Neural crest cell (in vitro differentiated cells): ENCODE data around the gene KCTD5. TPM values are rescaled to one million over a fixed set of nuclear protein-coding genes. Genes with fewer than 3 reads are reported as not detected.

ENCODE experiments used
- DNase-seq: peaks from one replicate; pipeline ENCODE4 v3.0.0; 2021; ENCODE audit warnings: low read depth, mixed read lengths, low spot score
- H3K27ac Mint-ChIP-seq: one replicate; pipeline ENCODE4 v1.8.0; 2021; ENCODE audit warnings: mild to moderate bottlenecking, mixed read lengths; ENCODE audit not compliant: unreplicated experiment
- H3K27me3 Mint-ChIP-seq: 2 replicates; pipeline ENCODE4 v1.8.0; 2021; ENCODE audit warnings: low read depth, mild to moderate bottlenecking, mixed read lengths
- H3K36me3 Mint-ChIP-seq: 2 replicates; pipeline ENCODE4 v1.8.0; 2021; ENCODE audit warnings: low read depth, mild to moderate bottlenecking, mixed read lengths
- H3K4me1 Mint-ChIP-seq: 2 replicates; pipeline ENCODE4 v1.8.0; 2021; ENCODE audit warnings: mixed read lengths
- H3K4me3 Mint-ChIP-seq: one replicate; pipeline ENCODE4 v1.8.0; 2021; ENCODE audit warnings: mild to moderate bottlenecking, mixed read lengths
- H3K9me3 Mint-ChIP-seq: 2 replicates; pipeline ENCODE4 v1.8.0; 2021; ENCODE audit warnings: mixed read lengths
- CTCF ChIP-seq: fragments of 200-600 bp; sonication (generic); conservative IDR thresholded peaks from 2 replicates; pipeline ENCODE4 v1.5.0; 2021; ENCODE audit warnings: antibody characterized with exemption, mild to moderate bottlenecking
- total RNA-seq: library from RNA; stranded (reverse); gene quantifications from 2 replicates; pipeline ENCODE4 v1.2.1, GENCODE V29; 2021

The KCTD5 gene
- total RNA-seq, 1 donor from 2014 or later: 27.7 TPM

- no peak for TF ChIP-seq CTCF
- DNase-seq: no peak
- Mint-ChIP-seq H3K27ac (no peak overlapping the region), H3K4me3 (no peak overlapping the region), H3K9me3 (no peaks in the 10 kb centered on the region), H3K27me3 (no peaks in the 10 kb centered on the region), H3K36me3 (no peaks in the 10 kb centered on the region), H3K4me1 (no peaks in the 10 kb centered on the region)
These were observed 19.6 kb downstream of the KCTD5 start for GRCh38 chr16:2701713-2702437.

GRCh38 chr16:2702438-2702825, 20.1 kb downstream of the KCTD5 start:
- H3K4me1 Mint-ChIP-seq: no peaks in the 10 kb centered on the region
- no peaks in the 10 kb centered on the region for H3K36me3 Mint-ChIP-seq
- DNase-seq: no peak
- H3K27ac Mint-ChIP-seq: no peak overlapping the region
- TF ChIP-seq CTCF: no peak
- no peak overlapping the region for H3K4me3 Mint-ChIP-seq
- H3K9me3 Mint-ChIP-seq: no peaks in the 10 kb centered on the region
- no peaks in the 10 kb centered on the region for H3K27me3 Mint-ChIP-seq

- no peaks in the 10 kb centered on the region for H3K9me3 Mint-ChIP-seq
- DNase-seq: no peak
- no peaks in the 10 kb centered on the region for H3K4me1 Mint-ChIP-seq
- H3K27me3 Mint-ChIP-seq: no peaks in the 10 kb centered on the region
- H3K36me3 Mint-ChIP-seq: no peaks in the 10 kb centered on the region
- no peak overlapping the region for H3K4me3 Mint-ChIP-seq
- no peak overlapping the region for H3K27ac Mint-ChIP-seq
- no peak for TF ChIP-seq CTCF
These were observed 20.8 kb downstream of the KCTD5 start for GRCh38 chr16:2702871-2703745.

GRCh38 chr16:2704166-2704982, 22.1 kb downstream of the KCTD5 start:
- Mint-ChIP-seq H3K9me3 (no peaks in the 10 kb centered on the region), H3K27ac (no peak overlapping the region), H3K36me3 (no peaks in the 10 kb centered on the region), H3K4me3 (no peak overlapping the region), H3K4me1 (no peaks in the 10 kb centered on the region), H3K27me3 (no peaks in the 10 kb centered on the region)
- no peak for TF ChIP-seq CTCF
- no peak for DNase-seq

GRCh38 chr16:2704983-2705275, 22.6 kb downstream of the KCTD5 start:
- no peaks in the 10 kb centered on the region for H3K36me3 Mint-ChIP-seq
- no peaks in the 10 kb centered on the region for H3K27me3 Mint-ChIP-seq
- H3K4me1 Mint-ChIP-seq: no peaks in the 10 kb centered on the region
- no peak overlapping the region for H3K27ac Mint-ChIP-seq
- TF ChIP-seq CTCF: no peak
- no peak for DNase-seq
- H3K4me3 Mint-ChIP-seq: no peak overlapping the region
- no peaks in the 10 kb centered on the region for H3K9me3 Mint-ChIP-seq
